G401 (cell line): ENCODE data around the gene DHDH. TPM values are rescaled to one million over a fixed set of nuclear protein-coding genes. Genes with fewer than 3 reads are reported as not detected.
A peak's percentile ranks its signal among the peaks of the same experiment; 100 is the strongest.

Source experiments
- DNase-seq: peaks from one replicate; pipeline ENCODE4 v3.0.0-alpha.2; 2015; ENCODE audit warnings: low spot score
- in situ Hi-C: cut with HindIII; loops from 2 replicates; pipeline ENCODE4 v1.10.0; 2016; ENCODE audit warnings: low sequenced_read_pairs, mixed read lengths
- total RNA-seq: library from RNA; depleted of rRNA; stranded (reverse); fragments of >200 nt; shearing (Covaris generic); gene quantifications from 2 replicates; pipeline ENCODE4 v1.2.3, GENCODE V29; 2014

The DHDH gene
- total RNA-seq, 1 experiment from 2014 or later = 4.2 TPM

DNA sequence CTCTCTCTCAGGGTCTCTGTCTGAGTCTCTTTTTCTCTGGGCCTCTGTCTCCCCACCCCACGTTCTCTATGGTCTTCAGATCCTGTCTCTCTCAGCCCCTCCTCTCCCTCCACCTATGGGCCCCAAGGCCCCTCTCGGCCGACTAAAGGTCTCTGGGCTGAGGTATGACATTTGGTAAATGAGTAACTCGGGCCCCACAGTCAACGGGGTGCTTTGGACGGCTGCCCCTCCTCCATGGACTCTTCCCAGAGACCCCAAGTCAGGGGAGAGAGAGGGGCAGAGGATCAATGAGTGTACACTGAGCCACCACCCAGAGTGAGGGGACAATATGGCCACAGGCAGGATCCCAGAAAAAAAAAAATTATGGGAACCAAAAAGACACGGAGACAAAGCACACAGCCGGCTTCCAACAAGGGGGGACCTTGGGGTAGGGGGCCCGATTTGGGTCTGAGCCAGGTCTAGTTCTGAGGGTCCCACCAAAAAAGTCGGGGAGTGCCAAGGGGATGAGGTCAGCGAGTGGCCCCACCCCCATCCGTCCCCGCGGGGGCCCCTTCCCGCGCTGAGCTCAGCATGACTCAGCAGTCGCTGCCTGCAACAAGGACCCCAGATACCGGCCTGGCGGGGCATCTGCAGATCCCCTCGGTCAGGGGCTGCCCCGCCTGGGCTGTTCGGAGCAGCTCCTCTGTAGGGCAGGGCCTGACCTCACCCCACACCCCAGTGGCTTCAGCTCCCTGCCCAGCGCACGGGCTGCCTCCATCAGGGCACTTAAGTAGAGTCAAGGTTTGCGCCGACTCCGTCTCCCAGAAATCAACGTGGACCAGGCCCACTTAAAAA lies 30.1 kb downstream of the DHDH start:
- peak; percentile 49 for DNase-seq
- in situ Hi-C loops = no loop called here

- DNase-seq = peak; percentile 63
- in situ Hi-C loops = no loop called here
Measured at GRCh38 chr19:48964205-48965039, 30.9 kb downstream of the DHDH start.

DNA sequence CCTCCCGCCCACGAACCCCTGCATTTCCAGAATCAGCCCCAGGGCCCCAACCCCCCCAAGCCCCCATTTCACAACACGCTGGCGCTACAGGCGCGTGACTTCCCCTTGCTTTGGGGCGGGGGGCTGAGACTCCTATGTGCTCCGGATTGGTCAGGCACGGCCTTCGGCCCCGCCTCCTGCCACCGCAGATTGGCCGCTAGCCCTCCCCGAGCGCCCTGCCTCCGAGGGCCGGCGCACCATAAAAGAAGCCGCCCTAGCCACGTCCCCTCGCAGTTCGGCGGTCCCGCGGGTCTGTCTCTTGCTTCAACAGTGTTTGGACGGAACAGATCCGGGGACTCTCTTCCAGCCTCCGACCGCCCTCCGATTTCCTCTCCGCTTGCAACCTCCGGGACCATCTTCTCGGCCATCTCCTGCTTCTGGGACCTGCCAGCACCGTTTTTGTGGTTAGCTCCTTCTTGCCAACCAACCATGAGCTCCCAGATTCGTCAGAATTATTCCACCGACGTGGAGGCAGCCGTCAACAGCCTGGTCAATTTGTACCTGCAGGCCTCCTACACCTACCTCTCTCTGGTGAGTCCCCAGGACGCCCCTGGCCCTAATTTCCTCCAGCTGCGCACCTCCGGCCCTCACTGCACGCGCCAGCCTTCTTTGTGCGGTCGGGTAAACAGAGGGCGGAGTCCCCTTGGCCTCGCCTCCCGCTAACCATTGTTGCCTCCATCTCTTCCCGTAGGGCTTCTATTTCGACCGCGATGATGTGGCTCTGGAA lies 31.7 kb downstream of the DHDH start, which contains the start of gene FTL:
TSS of gene FTL (plus strand) at position 270 of the 766 bp plus-strand sequence. CDS start at position 469, 199 bp downstream.
- peak; percentile 98 for DNase-seq
- in situ Hi-C loops = no loop called here

DNA sequence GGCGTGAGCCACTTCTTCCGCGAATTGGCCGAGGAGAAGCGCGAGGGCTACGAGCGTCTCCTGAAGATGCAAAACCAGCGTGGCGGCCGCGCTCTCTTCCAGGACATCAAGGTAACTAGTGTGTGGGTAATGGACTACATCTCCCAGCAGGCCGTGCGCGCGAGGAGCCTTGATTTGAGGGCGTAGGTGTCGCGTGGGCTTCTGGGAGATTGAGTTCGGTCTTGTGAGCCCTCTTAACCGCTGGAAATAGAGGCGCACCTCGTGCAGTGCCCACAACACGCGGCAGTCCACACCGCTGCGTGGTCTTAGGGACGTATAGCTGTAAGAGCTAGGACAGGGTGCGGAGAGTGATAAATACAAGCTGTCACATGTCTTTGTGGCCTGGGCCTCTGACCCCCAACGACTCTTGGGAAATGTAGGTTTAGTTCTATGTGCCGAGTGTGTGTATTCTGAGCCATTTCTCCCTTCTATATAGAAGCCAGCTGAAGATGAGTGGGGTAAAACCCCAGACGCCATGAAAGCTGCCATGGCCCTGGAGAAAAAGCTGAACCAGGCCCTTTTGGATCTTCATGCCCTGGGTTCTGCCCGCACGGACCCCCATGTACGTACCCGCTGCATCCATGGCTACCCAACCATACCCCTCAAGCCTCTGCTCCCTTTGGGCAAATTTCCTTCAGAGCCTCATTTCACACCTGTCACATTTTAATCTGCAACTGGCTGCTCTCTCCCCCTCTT lies 32.5 kb downstream of the DHDH start:
- DNase-seq = peak; percentile 96
- in situ Hi-C loops = no loop called here

- no peak for DNase-seq
- in situ Hi-C loops = no loop called here
Measured at GRCh38 chr19:48966541-48967345, 33.2 kb downstream of the DHDH start.

- DNase-seq = peak; percentile 50
- in situ Hi-C loops = no loop called here
Measured at GRCh38 chr19:48967346-48968178, 34.1 kb downstream of the DHDH start.

- in situ Hi-C loops = no loop called here
- DNase-seq = no peak
Measured at GRCh38 chr19:48968179-48968661, 34.7 kb downstream of the DHDH start.

DNA sequence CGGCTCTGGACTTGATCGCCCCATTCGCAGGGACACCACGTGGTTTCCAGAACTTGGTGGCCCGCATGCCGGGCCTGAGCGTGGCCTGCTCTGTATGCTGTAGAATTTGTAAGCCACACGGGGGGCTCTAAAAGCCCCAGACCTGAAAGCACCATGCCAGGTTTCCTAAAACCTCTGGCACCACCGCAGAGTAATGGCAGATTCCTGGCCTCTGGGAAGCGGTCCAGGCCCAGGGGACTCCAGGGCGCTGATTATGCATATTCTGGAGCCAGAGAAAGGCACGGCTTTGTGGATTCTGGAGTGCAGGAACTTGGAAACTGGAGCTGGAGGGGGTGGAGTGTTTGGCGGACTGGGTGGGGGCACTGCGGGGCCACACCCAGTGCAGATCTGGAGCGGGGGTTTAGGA lies 35.3 kb downstream of the DHDH start:
- in situ Hi-C loops = no loop called here

GRCh38 chr19:48969276-48970138 lies 36.0 kb downstream of the DHDH start:
- DNase-seq = peak; percentile 70
- in situ Hi-C loops = no loop called here

More for the DNA sequence above, 35.3 kb downstream of the DHDH start:
- DNase-seq = no peak

GRCh38 chr19:48970139-48970766 lies 36.8 kb downstream of the DHDH start:
- DNase-seq = peak; percentile 28
- in situ Hi-C loops = no loop called here

DNA sequence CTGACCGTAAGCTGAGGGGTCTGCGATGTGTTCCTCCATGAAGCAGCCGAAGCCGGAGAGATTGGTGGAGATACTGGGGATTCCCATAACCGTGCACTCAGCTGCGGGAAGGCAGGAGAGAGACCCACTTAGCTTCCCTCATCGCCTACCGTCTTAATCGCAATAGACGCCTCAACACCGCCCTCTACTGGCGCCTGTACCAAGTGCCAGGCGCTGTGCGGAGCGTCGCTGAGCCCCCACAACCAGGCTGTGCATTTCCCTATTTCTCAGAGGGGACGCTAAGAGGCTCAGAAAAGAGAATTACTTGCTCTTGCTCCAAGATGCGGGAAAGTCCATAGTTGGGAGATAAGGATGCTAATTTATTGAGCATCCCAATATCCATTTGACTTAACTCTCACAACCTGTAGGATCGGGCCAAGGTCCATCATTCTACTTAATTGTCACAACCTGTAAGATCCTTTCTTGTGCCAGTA lies 37.5 kb downstream of the DHDH start:
- DNase-seq = peak; percentile 86
- in situ Hi-C loops = no loop called here

GRCh38 chr19:48975947-48976847 lies 42.7 kb downstream of the DHDH start:
- DNase-seq = peak; percentile 72
- in situ Hi-C loops = no loop called here

DNA sequence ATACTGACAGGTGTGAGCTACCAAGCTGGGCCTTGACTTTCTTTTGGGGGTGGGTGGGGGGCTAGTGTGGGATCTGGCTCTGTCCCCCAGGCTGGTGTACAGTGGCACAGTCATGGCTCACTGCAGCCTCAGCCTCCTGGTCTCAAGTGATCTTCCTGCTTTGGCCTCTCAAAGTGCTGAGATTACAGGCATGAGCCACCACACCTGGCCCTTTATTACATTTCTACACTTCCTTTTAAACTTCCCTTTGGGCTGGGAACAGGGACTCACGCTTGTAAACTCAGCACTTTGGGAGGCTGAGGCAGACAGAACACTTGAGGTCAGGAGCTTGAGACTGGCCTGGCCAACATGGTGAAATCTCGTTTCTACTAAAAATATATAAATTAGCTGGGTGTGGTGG lies 43.6 kb downstream of the DHDH start:
- DNase-seq = no peak
- in situ Hi-C loops = no loop called here

DNA sequence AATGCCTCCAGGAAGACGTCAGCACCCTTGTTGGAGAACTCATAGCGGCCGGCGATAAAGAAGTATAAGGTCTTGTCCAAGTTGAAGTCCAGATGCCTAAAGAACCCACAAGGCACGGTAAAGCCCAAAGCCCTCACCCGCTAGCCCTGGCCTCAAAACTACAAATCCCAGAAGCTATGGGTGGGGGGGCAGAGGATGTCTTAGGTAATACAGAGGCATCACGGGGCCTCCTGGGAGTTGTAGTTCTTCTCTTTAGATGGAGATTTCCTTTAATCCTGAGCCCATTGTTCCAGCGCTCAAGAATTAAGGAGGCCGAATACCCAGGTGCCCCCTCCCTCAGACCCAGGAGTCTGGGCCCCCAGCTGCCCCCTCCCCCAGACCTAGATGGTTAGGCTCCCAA lies 48.8 kb downstream of the DHDH start:
- in situ Hi-C loops = no loop called here
- peak; percentile 26 for DNase-seq

- no peak for DNase-seq
- in situ Hi-C loops = no loop called here
Measured at GRCh38 chr19:48985711-48986110, 52.2 kb downstream of the DHDH start.
